Left ventricle myocardium inferior (tissue), 1 donor: ENCODE measurements around the gene QRICH1. TPM values are rescaled to one million over a fixed set of nuclear protein-coding genes. Genes with fewer than 3 reads are reported as not detected.

Experiments used
- DNase-seq: peaks from one replicate; pipeline ENCODE4 v3.0.0-alpha.2; 2020
- H3K27ac ChIP-seq: fragments of 200-600 bp; replicated peaks from 2 replicates; pipeline ENCODE4 v1.8.0; 2021
- H3K27me3 ChIP-seq: fragments of 200-600 bp; 2 replicates; pipeline ENCODE4 v1.8.0; 2021; ENCODE audit warnings: low read depth
- H3K36me3 ChIP-seq: fragments of 200-600 bp; 2 replicates; pipeline ENCODE4 v1.8.0; 2021
- H3K4me1 ChIP-seq: fragments of 200-600 bp; 2 replicates; pipeline ENCODE4 v1.8.0; 2021
- H3K4me3 ChIP-seq: fragments of 200-600 bp; 2 replicates; pipeline ENCODE4 v1.8.0; 2021; ENCODE audit warnings: mild to moderate bottlenecking, moderate library complexity
- H3K9me3 ChIP-seq: fragments of 200-600 bp; replicated peaks from 2 replicates; pipeline ENCODE4 v1.8.0; 2021
- CTCF ChIP-seq: fragments of 200-600 bp; IDR thresholded peaks from 2 replicates; pipeline ENCODE4 v1.8.0; 2021; ENCODE audit warnings: antibody characterized with exemption, mild to moderate bottlenecking, borderline replicate concordance
- intact Hi-C: fragments of 100-400 bp; cut with micrococcal nuclease; formaldehyde crosslinking; loops from one replicate; pipeline ENCODE4 v1.11.0; 2022
- microRNA-seq: library from miRNA; unstranded; fragments of <30 nt; microRNA quantifications from one replicate; pipeline ENCODE4 v1.2.0, GENCODE V29; 2020
- total RNA-seq: library from RNA; stranded (reverse); fragmentation: NEBNext Ultra II Directional; extraction: Animal tissue kit (Norgen Biotek cat#: 25700); gene quantifications from one replicate; pipeline ENCODE4 v1.2.1, GENCODE V29; 2021
- donor health status: DM: no; HTN: yes; CAD: no; lungs with severe emphysema.

Gene QRICH1
- total RNA-seq, 1 donor from 2014 or later, result 58.8 TPM

GRCh38 chr3:48982686-48983085, 111.2 kb downstream of the QRICH1 start:
- Histone ChIP-seq H3K27ac (no peak overlapping the region), H3K4me1 (peaks cover 45% of the 10 kb centered on the region), H3K9me3 (no peaks in the 10 kb centered on the region), H3K36me3 (peaks cover 81% of the 10 kb centered on the region), H3K4me3 (no peak overlapping the region), H3K27me3 (no peaks in the 10 kb centered on the region)
- intact Hi-C loops, result no loop called here
- TF ChIP-seq CTCF, result no peak
- DNase-seq, result no peak

- Histone ChIP-seq H3K36me3 (peaks cover 88% of the 10 kb centered on the region), H3K27ac (no peak overlapping the region), H3K4me3 (no peak overlapping the region), H3K9me3 (no peaks in the 10 kb centered on the region), H3K27me3 (no peaks in the 10 kb centered on the region), H3K4me1 (peaks cover 43% of the 10 kb centered on the region)
- intact Hi-C loops, result no loop called here
- no peak for DNase-seq
- no peak for TF ChIP-seq CTCF
These were observed 111.9 kb downstream of the QRICH1 start for GRCh38 chr3:48982016-48982415.

- H3K27ac ChIP-seq, result peak overlapping the region; percentile 33
- H3K27me3 ChIP-seq, result no peaks in the 10 kb centered on the region
- intact Hi-C loops, result no loop called here
- no peak for DNase-seq
- H3K9me3 ChIP-seq, result no peaks in the 10 kb centered on the region
- H3K36me3 ChIP-seq, result peaks cover 96% of the 10 kb centered on the region
- TF ChIP-seq CTCF, result no peak
- no peak overlapping the region for H3K4me3 ChIP-seq
- H3K4me1 ChIP-seq, result peaks cover 43% of the 10 kb centered on the region
These were observed 113.6 kb downstream of the QRICH1 start for GRCh38 chr3:48980295-48980694.

Small RNA genes within 50 kb of the gene (microRNA-seq; reads per million reads assigned to microRNA genes)
- 6,142 reads per million, percentile 93 among the genes with 10 or more reads in this experiment for gene MIR191
- gene MIR425, result 1,338 reads per million, percentile 87 among the genes with 10 or more reads in this experiment
- not detected for gene MIR6890

Other genes with a start within 250 kb of the QRICH1 start
- 52.2 TPM for gene PRKAR2A, start 246.2 kb downstream of the QRICH1 start, total RNA-seq
- gene SLC25A20, start 195.2 kb downstream of the QRICH1 start, total RNA-seq, result 94.1 TPM
- 180 TPM for gene ARIH2, start 175.2 kb downstream of the QRICH1 start, total RNA-seq
- 28.9 TPM for gene P4HTM, start 103.8 kb downstream of the QRICH1 start, total RNA-seq
- gene WDR6, start 86.7 kb downstream of the QRICH1 start, total RNA-seq, result 79.0 TPM
- 11.8 TPM for gene DALRD3, start 75.5 kb downstream of the QRICH1 start, total RNA-seq
- gene NDUFAF3, start 72.0 kb downstream of the QRICH1 start, total RNA-seq, result 159 TPM
- 46.9 TPM for gene IMPDH2, start 64.7 kb downstream of the QRICH1 start, total RNA-seq
- gene QARS1, start 10.7 kb upstream of the QRICH1 start, total RNA-seq, result 203 TPM
- 62.5 TPM for gene USP19, start 26.8 kb upstream of the QRICH1 start, total RNA-seq
- 772 TPM for gene LAMB2, start 39.0 kb upstream of the QRICH1 start, total RNA-seq
- 11.9 TPM for gene CCDC71, start 72.3 kb upstream of the QRICH1 start, total RNA-seq
- gene KLHDC8B, start 77.5 kb upstream of the QRICH1 start, total RNA-seq, result 92.5 TPM
- gene C3orf62, start 183.2 kb upstream of the QRICH1 start, total RNA-seq, result 2.8 TPM
- gene USP4, start 246.0 kb upstream of the QRICH1 start, total RNA-seq, result 37.3 TPM